Measurements from ENCODE around the gene SCAPER.
"Not testable (repeated sequence)": the region's sequence is repeated elsewhere in the genome, so short reads cannot be mapped to it uniquely, and the experiment has no call there.

SCAPER gene

GRCh38 chr15:76846782-76847181, 58.4 kb downstream of the SCAPER start:
- DNase-seq, result no peak

GRCh38 chr15:76844096-76844495, 61.0 kb downstream of the SCAPER start:
- DNase-seq, result no peak

DNA sequence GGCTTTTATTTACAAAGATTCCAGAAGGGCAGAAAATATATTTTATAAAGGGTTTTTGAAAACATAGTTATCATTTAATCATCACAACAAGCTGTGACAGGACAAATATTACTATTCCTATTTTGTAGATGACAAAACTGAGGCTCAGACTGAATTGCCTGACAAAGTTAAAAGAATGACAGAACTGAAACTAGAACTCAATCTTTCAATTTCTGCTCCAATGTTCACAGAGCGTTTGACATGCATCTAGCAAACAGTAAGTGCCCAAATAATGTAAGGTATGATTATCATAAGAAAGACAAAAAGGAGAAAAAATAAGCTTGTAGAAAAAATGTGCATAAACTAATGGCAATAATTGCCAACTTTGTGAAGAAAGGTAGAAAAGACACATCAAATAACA, 61.9 kb downstream of the SCAPER start:
- no peak for DNase-seq

DNA sequence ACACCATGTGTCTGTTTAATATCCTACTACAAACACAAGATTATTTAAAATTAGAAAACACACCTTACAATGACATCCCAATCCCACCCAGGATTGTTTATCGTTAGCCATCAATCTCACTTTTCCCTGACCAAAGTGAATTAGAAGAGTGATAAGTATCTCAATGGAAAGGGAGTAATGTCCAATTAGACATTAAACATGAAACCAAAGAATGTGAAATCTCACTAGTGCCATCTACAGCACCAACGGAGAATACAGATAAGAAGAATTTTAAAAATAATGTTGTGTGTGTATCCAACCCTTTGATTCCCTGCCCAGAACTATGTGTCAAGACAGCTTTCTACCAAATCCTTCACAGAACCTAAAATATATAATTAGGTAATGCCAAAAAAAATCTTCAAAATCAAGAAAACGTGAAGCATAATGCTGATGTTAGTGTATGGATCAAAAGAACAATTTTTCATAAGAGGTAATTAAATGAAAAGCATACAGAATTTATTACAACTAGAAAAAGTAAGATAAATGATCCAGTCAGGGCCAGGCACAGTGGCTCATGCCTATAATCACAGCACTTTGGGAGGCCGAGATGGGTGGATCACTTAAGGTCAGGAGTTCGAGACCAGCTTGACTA, 64.2 kb downstream of the SCAPER start:
- no peak for DNase-seq

- DNase-seq, result no peak
Observed at GRCh38 chr15:76839173-76839572, 66.0 kb downstream of the SCAPER start.

DNA sequence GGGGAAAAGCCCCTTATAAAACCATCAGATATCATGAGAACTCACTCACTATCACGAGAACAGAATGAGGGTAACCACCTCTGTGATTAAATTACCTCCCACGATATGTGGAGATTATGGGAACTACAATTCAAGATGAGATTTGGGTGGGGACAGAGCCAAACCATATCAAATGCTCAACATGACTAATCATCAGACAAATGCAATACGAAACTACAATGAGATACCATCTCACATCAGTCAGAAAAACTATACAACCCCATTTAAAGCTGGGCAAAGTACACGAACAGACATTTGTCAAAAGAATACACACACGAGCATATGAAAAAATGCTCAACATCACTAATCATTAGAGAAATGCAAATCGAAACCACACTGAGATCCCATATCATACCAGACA, 67.7 kb downstream of the SCAPER start:
- DNase-seq, result no peak

GRCh38 chr15:76829939-76830338, 75.2 kb downstream of the SCAPER start:
- no peak for DNase-seq

DNA sequence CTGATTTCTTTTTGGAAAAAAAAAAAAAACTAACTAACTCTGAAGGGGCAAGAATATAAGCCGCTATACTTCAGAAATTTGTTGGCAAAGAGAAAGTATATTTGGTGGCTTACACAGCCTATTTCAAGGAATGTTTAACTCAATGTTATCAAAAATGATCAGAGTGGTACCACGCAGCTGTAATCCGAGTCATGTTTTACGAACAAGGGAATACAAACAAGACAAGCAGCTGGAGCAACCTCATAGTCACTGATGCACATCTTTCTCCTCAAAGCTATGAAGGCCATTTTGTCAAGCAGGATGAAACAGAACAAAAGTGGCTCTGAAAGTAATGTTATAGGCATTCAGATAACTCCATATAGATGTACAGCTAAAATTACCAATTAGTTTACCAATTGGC, 81.2 kb downstream of the SCAPER start:
- DNase-seq, result peak; percentile 57

DNA sequence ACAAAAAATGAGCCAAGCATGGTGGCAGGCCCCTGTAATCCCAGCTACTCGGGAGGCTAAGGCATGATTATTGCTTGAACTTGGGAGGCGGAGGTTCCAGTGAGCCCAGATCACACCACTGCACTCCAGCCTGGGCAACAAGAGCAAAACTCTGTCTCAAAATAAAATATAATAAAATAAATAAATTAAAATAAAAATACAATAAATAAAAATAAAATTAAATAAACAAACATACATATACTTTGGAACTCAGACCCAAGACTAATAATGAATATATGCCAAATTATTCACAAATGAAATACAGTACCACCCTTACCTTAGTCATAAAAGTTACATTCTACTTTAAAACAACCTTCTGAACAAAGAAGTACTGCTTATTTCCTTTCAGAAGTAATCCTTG, 81.8 kb downstream of the SCAPER start:
- no peak for DNase-seq

GRCh38 chr15:76818926-76819325, 86.2 kb downstream of the SCAPER start:
- not testable (repeated sequence) for DNase-seq

DNA sequence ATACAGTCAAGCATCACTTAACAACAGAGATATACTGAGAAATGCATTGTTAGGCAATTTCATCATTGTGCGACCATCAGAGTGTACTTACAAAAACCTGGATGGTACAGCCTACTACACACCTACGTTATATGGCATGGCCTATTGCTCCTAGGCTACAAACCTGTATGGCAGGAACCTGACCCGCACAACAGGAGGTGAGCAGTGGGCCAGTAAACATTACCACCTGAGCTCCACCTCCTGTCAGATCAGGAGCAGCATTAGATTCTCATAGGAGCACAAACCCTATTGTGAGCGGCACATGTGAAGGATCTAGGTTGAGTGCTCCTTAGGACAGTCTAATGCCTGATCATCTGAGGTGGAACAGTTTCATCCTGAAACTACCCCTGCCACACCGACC, 89.7 kb downstream of the SCAPER start:
- DNase-seq, result no peak

DNA sequence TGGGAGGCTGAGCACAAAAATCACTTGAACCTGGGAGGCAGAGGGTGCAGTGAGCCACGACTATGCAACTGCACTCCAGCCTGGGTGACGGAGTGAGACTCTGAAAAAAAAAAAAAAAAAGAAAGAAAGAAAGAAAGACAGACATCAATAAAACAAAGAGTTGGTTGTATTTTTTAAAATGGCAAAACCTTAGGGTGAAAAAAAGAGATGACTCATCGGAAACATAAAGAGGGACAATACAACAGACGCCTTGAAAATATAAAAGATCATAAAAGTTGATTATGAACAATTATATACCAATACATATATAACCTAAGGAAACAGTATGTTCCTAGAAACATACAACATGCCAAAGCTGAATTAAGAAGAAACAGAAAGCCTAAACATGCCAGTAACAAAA, 92.8 kb downstream of the SCAPER start:
- DNase-seq, result no peak

DNA sequence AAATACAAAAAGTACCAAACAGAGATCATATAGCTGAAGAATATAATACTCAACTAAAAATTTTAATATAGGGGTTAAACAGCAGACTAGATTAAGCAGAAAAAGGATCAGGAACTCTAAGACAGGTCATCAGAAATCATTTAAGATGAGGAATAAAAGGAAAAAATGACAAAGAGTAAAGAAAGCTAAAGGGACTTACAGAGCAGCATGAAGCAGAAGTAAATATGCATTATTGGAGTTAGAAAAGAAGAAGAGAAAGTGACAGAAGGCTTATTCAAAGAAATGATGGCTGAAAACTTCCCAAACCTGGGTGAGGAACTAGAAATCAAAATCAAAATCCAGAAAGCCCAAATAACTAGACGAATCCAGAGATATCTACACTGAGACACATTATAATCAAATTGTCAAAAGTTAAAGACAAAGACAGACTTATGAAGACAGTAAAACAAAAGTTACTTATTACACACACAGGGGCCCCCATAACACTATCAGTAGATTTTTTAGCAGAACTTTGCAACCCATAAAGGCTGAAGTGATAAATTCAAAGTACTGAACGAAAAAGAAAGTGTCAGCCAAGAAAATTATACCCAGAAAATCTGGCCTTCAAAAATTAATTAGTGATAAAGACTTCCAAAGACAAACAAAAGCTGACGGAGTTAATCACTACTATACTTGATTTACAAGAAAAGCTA, 95.6 kb downstream of the SCAPER start:
- DNase-seq, result no peak

DNA sequence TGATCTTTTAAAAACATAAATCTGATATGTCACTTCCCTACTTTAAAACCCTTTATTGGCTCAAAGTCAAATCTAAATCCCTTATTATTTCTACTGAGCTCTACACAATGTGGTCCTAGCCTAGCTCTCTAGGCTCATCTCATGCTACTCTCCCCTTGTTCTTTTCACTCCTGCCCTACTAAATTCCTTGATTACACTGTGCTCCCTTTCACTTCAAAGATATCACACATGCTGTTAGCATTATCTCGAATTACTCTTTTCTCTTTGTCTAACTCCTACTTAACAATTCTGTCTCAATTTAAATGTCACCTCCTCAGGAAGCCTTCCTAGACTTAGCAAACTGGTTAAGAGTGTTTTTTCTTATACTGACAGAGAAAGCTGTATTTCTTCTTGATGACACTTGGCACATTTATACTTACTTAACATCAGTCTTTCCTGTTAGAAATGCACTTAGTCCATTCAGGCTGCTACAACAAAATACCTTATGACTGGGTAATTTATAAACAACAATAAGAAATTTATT, 102.0 kb downstream of the SCAPER start:
- DNase-seq, result no peak

DNA sequence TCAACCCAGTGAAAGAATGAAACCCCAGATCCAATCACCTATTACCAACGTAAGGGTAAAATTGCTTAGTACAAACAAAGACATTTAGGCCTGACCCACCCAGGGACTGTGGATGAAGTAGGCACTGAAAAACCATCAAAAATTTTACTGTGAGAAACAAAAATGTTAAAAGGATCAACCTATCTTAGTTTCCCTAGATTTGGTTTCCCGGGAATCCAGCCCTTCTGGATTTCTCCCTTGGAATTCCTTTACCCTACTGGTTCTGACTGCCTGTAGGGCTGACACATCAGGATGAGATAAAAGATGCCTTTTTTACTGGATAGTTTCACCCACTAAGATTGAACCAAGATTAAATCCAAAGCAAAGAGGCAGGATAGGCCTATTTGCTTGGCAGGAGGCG, 102.7 kb downstream of the SCAPER start:
- DNase-seq, result no peak

DNA sequence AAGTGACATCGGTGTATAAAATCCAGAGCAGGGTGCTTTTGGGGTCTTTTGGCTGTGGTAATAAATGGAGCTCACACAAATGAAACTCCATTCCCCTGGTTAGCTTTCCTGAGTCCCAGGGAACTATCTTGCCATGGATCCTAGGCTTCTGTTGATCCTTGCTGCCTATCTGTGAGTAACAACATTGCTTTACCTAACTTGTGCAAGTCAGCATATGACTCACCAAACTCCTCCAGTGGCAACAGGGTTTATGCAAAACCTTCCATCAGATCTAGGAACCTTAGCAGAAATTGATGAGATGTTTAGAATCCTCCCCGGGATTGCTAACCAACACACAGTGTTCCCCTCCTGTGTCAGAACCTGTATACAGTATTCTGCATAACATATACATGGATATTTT, 105.4 kb downstream of the SCAPER start:
- DNase-seq, result no peak

GRCh38 chr15:76795217-76795616, 109.9 kb downstream of the SCAPER start:
- DNase-seq, result no peak

DNA sequence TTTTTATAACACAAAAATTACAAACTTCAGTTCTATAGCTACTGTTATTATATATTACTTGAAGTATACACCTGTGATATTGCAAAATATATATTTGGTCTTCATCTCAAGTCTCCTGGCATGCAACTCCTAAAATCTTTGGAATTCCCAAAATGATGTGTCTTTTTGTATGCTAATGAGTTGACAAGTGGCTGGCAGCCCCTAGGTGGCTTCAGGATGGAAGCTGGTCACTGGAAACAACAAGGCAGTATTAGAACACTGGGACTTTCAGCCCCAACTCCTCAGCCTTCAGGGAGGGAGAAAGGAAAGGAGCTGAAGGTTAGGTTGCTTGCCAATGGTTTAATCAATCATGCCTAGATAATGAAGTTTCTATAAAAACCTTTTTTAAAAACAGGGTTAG, 112.0 kb downstream of the SCAPER start:
- no peak for DNase-seq

DNA sequence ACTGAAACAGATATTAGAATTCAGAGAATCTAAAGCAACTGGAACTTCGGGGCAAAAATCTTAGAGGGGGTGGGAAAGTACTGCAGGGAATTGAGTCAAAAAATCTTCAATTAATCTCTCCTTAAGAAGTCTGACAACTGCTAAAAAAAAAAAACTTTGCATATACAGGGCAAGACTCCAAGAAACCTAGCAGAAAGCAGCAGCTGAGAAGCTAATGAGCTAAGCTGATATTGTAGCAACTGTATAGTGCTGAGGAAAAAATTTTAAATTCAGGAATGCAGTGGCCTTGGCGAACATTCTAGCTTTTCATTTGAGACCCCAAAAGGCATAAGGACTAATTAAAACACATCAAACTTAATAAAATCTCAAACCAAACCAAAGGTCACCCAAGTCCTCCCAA, 113.6 kb downstream of the SCAPER start:
- no peak for DNase-seq

- DNase-seq, result no peak
Observed at GRCh38 chr15:76787273-76787672, 117.9 kb downstream of the SCAPER start.

DNA sequence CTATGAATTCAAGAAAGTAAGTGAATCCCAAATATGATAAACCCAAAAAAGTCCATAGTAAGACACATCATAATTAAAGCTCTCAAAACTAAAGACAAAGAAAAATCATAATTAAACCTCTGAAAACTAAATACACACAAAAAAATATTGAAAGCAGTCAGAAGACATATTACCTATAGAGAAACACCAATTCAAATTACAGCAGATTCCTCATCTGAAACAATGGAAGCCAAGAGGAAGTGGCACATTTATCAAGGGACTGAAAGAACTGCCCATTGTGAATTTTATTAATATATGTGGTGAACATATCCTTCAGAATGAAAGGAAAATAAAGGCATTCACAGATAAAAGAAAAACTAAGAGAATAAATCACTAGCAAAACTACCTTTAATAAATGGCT, 128.2 kb downstream of the SCAPER start:
- no peak for DNase-seq

- DNase-seq, result no peak
Observed at GRCh38 chr15:76776480-76776879, 128.7 kb downstream of the SCAPER start.

DNA sequence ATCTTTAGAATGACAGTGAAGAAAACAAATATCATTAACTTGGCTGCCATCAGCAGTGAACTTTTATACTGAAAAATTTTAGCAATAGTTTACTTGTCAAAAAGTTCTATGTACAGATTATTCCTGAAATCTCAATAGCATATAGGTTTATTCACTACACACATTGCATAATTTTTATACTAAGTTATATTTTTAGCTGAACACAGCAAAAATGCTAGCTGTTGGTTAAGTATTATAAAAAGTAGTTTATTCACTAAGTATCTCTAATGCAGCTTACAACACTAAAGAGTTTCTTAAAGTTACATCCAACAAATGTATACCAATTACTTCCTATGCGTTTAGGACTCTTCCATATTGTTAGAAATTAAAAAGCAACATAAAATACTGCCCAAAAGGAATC, 131.9 kb downstream of the SCAPER start:
- DNase-seq, result no peak

GRCh38 chr15:76772776-76773175, 132.4 kb downstream of the SCAPER start:
- DNase-seq, result no peak

- no peak for DNase-seq
Observed at GRCh38 chr15:76764004-76764403, 141.1 kb downstream of the SCAPER start.
